GM23248 (cell line): Measurements from ENCODE around the gene RNFT1. TPM values are rescaled to one million over a fixed set of nuclear protein-coding genes. Genes with fewer than 3 reads are reported as not detected.
"Not testable (repeated sequence)": the region's sequence is repeated elsewhere in the genome, so short reads cannot be mapped to it uniquely, and the experiment has no call there.

ENCODE experiments used
- DNase-seq: peaks from one replicate; pipeline ENCODE4 v3.0.0-alpha.2; 2015
- H2AFZ ChIP-seq: fragments of 200-600 bp; sonication (generic); 2 replicates; pipeline ENCODE4 v1.6.1; 2016; ENCODE audit warnings: antibody characterized with exemption
- H3F3A ChIP-seq: fragments of 200-600 bp; sonication (generic); 2 replicates; pipeline ENCODE4 v1.6.1; 2016; ENCODE audit warnings: mild to moderate bottlenecking, antibody characterized with exemption, mixed run types; ENCODE audit not compliant: insufficient read depth
- H3K27ac ChIP-seq: fragments of 200-600 bp; sonication (generic); 2 replicates; pipeline ENCODE4 v1.5.1; 2016; ENCODE audit warnings: mild to moderate bottlenecking
- H3K27me3 ChIP-seq: fragments of 200-600 bp; sonication (generic); replicated peaks from 2 replicates; pipeline ENCODE4 v1.6.1; 2016; ENCODE audit warnings: mild to moderate bottlenecking; ENCODE audit not compliant: insufficient read depth
- H3K36me3 ChIP-seq: fragments of 200-600 bp; sonication (generic); 2 replicates; pipeline ENCODE4 v1.6.1; 2016; ENCODE audit warnings: low read depth, mild to moderate bottlenecking
- H3K4me1 ChIP-seq: fragments of 200-600 bp; sonication (generic); 2 replicates; pipeline ENCODE4 v1.6.1; 2016; ENCODE audit warnings: mild to moderate bottlenecking; ENCODE audit not compliant: insufficient read depth
- H3K4me2 ChIP-seq: fragments of 200-600 bp; sonication (generic); one replicate; pipeline ENCODE4 v1.6.1; 2016; ENCODE audit warnings: mild to moderate bottlenecking; ENCODE audit not compliant: unreplicated experiment
- H3K4me3 ChIP-seq: fragments of 200-600 bp; sonication (generic); 2 replicates; pipeline ENCODE4 v1.5.1; 2016; ENCODE audit warnings: mild to moderate bottlenecking
- H3K79me2 ChIP-seq: fragments of 200-600 bp; sonication (generic); 2 replicates; pipeline ENCODE4 v1.6.1; 2016; ENCODE audit warnings: mild to moderate bottlenecking; ENCODE audit not compliant: insufficient read depth
- H3K9ac ChIP-seq: fragments of 200-600 bp; sonication (generic); 2 replicates; pipeline ENCODE4 v1.6.1; 2016; ENCODE audit warnings: mild to moderate bottlenecking
- H3K9me2 ChIP-seq: fragments of 200-600 bp; sonication (generic); 2 replicates; pipeline ENCODE4 v1.6.1; 2016; ENCODE audit warnings: mixed run types, mild to moderate bottlenecking, moderate library complexity; ENCODE audit not compliant: insufficient read depth
- H3K9me3 ChIP-seq: fragments of 200-600 bp; sonication (generic); one replicate; pipeline ENCODE4 v1.6.1; 2017; ENCODE audit warnings: low read depth
- H4K20me1 ChIP-seq: fragments of 200-600 bp; sonication (generic); 2 replicates; pipeline ENCODE4 v1.6.0; 2016; ENCODE audit not compliant: insufficient read depth
- EZH2 ChIP-seq: fragments of 200-600 bp; sonication (generic); IDR thresholded peaks from 2 replicates; pipeline ENCODE4 v1.6.1; 2018; ENCODE audit warnings: antibody characterized with exemption, mild to moderate bottlenecking; ENCODE audit not compliant: insufficient read depth, poor library complexity, severe bottlenecking
- EZH2phosphoT487 ChIP-seq: fragments of 200-600 bp; sonication (generic); IDR thresholded peaks from 2 replicates; pipeline ENCODE4 v1.6.1; 2018; ENCODE audit warnings: antibody characterized with exemption, moderate library complexity, mild to moderate bottlenecking, low read depth; ENCODE audit not compliant: insufficient read depth
- WGBS, 2 experiments: methylation state at CpG; one replicate each; pipeline ENCODE4 v1.1.6; 2015 to 2017; ENCODE audit warnings: low lambda C conversion rate in 2 of 2, low coverage in 1 of 2; ENCODE audit errors: missing lambda C conversion rate in 2 of 2; 5-methylcytosine and 5-hydroxymethylcytosine counted together
- in situ Hi-C: fragments of 300-500 bp; cut with MboI; formaldehyde crosslinking; loops from 2 replicates; pipeline ENCODE4 v1.15.0; 2020
- polyA plus RNA-seq: library from polyadenylated mRNA; unstranded; fragments of >200 nt; fragmentation: Nextera tagmentation; extraction: Ambion mirVana; gene quantifications from 2 replicates; pipeline ENCODE4 v1.2.1, GENCODE V29; 2016
- total RNA-seq: library from RNA; depleted of rRNA; stranded (reverse); fragments of >200 nt; shearing (Covaris generic); gene quantifications from 2 replicates; pipeline ENCODE4 v1.2.3, GENCODE V29; 2014; rRNA removed

RNFT1 gene, protein sequence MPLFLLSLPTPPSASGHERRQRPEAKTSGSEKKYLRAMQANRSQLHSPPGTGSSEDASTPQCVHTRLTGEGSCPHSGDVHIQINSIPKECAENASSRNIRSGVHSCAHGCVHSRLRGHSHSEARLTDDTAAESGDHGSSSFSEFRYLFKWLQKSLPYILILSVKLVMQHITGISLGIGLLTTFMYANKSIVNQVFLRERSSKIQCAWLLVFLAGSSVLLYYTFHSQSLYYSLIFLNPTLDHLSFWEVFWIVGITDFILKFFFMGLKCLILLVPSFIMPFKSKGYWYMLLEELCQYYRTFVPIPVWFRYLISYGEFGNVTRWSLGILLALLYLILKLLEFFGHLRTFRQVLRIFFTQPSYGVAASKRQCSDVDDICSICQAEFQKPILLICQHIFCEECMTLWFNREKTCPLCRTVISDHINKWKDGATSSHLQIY
- 19.9 and 29.1 TPM in 2 replicates for total RNA-seq
- polyA plus RNA-seq: 20.8 and 23.4 TPM in 2 replicates

DNA sequence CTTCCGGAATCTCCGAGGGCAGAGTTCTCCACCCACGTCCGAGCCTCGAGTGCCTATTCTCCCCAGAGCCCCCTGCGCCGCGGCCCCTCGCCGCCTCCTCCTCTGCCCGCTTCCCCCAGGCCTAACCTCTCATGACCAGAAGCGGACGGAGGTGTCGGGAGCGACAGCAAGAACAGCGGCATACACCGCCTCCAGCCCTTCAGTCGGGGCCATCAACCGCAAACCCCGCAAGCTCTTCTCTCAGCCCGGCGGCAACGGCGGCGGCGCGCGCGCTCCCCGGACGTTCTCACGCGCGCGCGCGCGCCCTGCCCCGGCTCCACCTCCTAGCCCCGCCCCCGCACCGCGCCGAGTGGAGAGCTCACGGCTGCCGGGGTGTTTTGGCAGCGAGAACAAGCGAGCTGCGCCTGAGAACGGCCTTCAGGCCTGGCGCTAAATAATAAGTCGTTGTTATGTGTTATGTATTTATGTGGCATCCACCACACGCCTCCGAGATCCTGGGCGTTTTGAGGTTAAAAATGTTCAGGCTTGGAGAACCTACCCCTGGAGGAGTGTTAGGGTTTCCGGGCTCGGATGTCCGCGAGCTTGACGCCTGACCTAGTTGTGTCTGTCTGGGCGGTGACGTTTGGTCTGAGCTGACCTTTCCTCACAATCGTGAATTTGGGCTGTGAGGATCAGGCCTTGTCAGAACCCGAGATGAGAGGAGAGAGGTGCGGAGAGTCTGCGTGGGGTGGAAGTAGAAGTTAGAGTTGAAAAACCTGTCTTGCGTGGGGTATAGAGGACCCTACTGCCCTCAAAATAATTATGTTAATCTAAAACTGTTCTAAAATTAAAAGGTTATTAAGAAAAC is at the start of gene RNFT1:
Gene RNFT1 (minus strand): TSS at position 259 of the 847 bp plus-strand sequence. CDS start 77 bp downstream, at position 182.
- no peaks in the 10 kb centered on the region for H3K27me3 ChIP-seq
- in situ Hi-C loops: no loop called here
- H3K9me2 ChIP-seq: no peaks in the 10 kb centered on the region
- peak within 1 kb of the TSS; percentile 93 for H3K9ac ChIP-seq
- DNase-seq: peak; percentile 97
- H3K27ac ChIP-seq: peak within 1 kb of the TSS; percentile 91
- WGBS, 2 experiments: 5 to 9% methylated on average over 37 to 67 of the region's 67 CpGs
- H3K36me3 ChIP-seq: no peaks in the 10 kb centered on the region
- H3K4me3 ChIP-seq: peak within 1 kb of the TSS; percentile 83
- H3K79me2 ChIP-seq: peaks cover 24% of the 10 kb centered on the region
- no peaks in the 10 kb centered on the region for H3K4me1 ChIP-seq
- H3F3A ChIP-seq: 0 out of 2 replicates have a peak, but pooled peaks cover 12% of the 10 kb centered on the region
- no peak for TF ChIP-seq EZH2
- no peak for TF ChIP-seq EZH2phosphoT487
- peak within 1 kb of the TSS; percentile 93 for H3K4me2 ChIP-seq
- no peaks in the 10 kb centered on the region for H4K20me1 ChIP-seq
- peak within 1 kb of the TSS; percentile 97 for H2AFZ ChIP-seq
- H3K9me3 ChIP-seq: no peaks in the 10 kb centered on the region

GRCh38 chr17:60009326-60009725 is 44.8 kb upstream of the RNFT1 start:
- H3K9me2 ChIP-seq, H3K4me3 ChIP-seq, H3K36me3 ChIP-seq, H3K4me2 ChIP-seq, H2AFZ ChIP-seq, DNase-seq, in situ Hi-C loops, H3K4me1 ChIP-seq, H3K9ac ChIP-seq, H3K27me3 ChIP-seq, H3F3A ChIP-seq, H4K20me1 ChIP-seq, H3K9me3 ChIP-seq, H3K79me2 ChIP-seq, H3K27ac ChIP-seq: not testable (repeated sequence)
- 74 to 75% methylated on average over 5 to 9 of the region's 13 CpGs for WGBS, 2 experiments

DNA sequence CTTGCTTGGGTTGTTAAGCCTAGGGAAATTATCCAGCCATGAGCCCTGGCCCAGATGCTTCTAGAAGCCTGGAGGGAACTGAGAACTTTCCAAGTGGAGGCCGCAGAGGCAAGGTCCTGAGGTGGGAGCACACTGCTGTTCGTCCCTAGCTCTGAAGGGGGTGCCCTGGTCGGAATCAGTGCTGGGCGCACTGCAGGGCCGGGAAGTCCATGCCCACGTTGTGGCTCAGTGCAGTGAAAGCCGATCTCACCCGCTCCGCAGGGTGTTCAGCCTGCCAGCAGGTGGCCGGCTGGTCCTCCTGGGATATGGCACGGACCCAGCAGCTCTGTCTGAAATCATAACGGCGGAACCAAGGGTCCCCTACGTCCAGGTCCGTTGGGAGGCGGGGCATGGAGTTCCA is 43.8 kb upstream of the RNFT1 start:
- H3K27ac ChIP-seq, H3K79me2 ChIP-seq, H3K9me3 ChIP-seq, H3K4me3 ChIP-seq, H3K4me1 ChIP-seq, H3K27me3 ChIP-seq, H3F3A ChIP-seq, H4K20me1 ChIP-seq, H2AFZ ChIP-seq, DNase-seq, H3K36me3 ChIP-seq, in situ Hi-C loops, H3K9me2 ChIP-seq, H3K9ac ChIP-seq, H3K4me2 ChIP-seq: not testable (repeated sequence)
- 40% methylated on average over 5 of the region's 16 CpGs; no CpG with 5 or more reads in 1 of the 2 experiments for WGBS, 2 experiments

DNA sequence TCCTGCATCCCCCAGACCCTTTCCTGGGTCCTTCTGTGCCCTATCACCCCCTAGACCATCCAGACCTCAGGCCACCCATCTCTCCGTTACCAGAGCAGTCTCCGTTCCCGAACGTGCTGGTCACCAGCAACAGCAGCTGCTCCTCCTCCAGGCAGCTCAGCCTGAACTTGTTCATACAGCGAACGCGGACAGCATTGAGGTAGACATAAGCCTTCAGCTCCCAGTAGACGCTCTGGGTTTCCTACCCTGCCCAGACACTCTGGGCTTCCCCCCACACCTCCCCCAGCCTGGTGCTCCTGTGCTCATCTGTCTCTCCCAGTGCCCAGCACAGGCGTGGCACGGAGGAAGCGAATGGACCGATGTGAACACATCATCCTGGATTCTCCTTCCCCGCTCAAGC is 41.6 kb upstream of the RNFT1 start:
- no peak overlapping the region for H3K27ac ChIP-seq
- WGBS, 2 experiments: 84 to 86% methylated on average over 13 of the region's 13 CpGs
- H3K9ac ChIP-seq: no peak overlapping the region
- no peak for TF ChIP-seq EZH2phosphoT487
- no peak for TF ChIP-seq EZH2
- H3K4me2 ChIP-seq: no peak overlapping the region
- no peaks in the 10 kb centered on the region for H3F3A ChIP-seq
- H3K79me2 ChIP-seq: no peaks in the 10 kb centered on the region
- no peaks in the 10 kb centered on the region for H3K9me2 ChIP-seq
- H3K9me3 ChIP-seq: no peaks in the 10 kb centered on the region
- no peaks in the 10 kb centered on the region for H4K20me1 ChIP-seq
- DNase-seq: no peak
- 0 out of 2 replicates have a peak, but pooled peaks cover 4% of the 10 kb centered on the region for H3K27me3 ChIP-seq
- H3K36me3 ChIP-seq: no peaks in the 10 kb centered on the region
- H3K4me1 ChIP-seq: no peaks in the 10 kb centered on the region
- H2AFZ ChIP-seq: no peak overlapping the region
- in situ Hi-C loops: no loop called here
- no peak overlapping the region for H3K4me3 ChIP-seq

GRCh38 chr17:60004561-60004960 is 40.0 kb upstream of the RNFT1 start:
- H3K4me2 ChIP-seq, H3K27me3 ChIP-seq, H3F3A ChIP-seq, H3K9me3 ChIP-seq, H3K79me2 ChIP-seq, H2AFZ ChIP-seq, H3K4me3 ChIP-seq, H4K20me1 ChIP-seq, DNase-seq, H3K27ac ChIP-seq, H3K9ac ChIP-seq, H3K4me1 ChIP-seq, in situ Hi-C loops, H3K9me2 ChIP-seq, H3K36me3 ChIP-seq: not testable (repeated sequence)
- 69 to 73% methylated on average over 5 of the region's 5 CpGs for WGBS, 2 experiments

DNA sequence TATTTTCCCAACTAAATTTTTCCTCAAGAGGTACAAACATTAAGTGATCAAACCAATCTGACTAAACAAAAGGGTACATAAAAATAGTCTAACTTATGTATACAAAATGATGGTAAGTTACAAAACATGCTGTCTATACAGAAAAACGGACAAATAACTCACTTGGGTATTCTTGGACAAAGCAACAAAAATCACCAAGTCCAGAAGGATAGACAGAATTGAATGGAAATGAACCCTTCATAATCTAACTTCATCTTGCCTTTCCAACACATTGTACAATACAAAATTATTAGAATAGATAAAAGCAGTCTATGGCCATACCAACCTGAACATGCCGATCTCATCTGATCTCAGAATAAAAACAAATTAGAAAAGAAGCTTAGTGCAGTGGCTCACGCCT is 37.9 kb upstream of the RNFT1 start:
- H2AFZ ChIP-seq, H3K27me3 ChIP-seq, H3K36me3 ChIP-seq, H3K4me2 ChIP-seq, H3K79me2 ChIP-seq, DNase-seq, H3K9me3 ChIP-seq, H3K4me3 ChIP-seq, H3K4me1 ChIP-seq, in situ Hi-C loops, H4K20me1 ChIP-seq, H3K9ac ChIP-seq, H3K9me2 ChIP-seq, H3F3A ChIP-seq, H3K27ac ChIP-seq: not testable (repeated sequence)
- WGBS, 2 experiments: 58 to 66% methylated on average over 3 of the region's 3 CpGs
